Esophagus squamous epithelium (tissue), 5 donors: ENCODE results near the gene SAP25. TPM values are rescaled to one million over a fixed set of nuclear protein-coding genes. Genes with fewer than 3 reads are reported as not detected.
"Not testable (repeated sequence)": the region's sequence is repeated elsewhere in the genome, so short reads cannot be mapped to it uniquely, and the experiment has no call there.

Experiments used
- DNase-seq: peaks from one replicate; lab custom pipeline; 2025; lab: John Stamatoyannopoulos, UW
- H3K27ac ChIP-seq, 4 donors: fragments of 200-600 bp; sonication (generic); one replicate each; pipeline ENCODE4 v1.5.1; 2016 to 2019; ENCODE audit warnings: mild to moderate bottlenecking in 1 of 4
- H3K27me3 ChIP-seq, 4 donors: fragments of 200-600 bp; sonication (generic); 1 replicate in 3 of 4; 2 replicates in 1 of 4; pipeline versions ENCODE4 v1.5.1 to v1.6.0; 2017 to 2021; ENCODE audit warnings: antibody characterized with exemption in 1 of 4
- H3K36me3 ChIP-seq, 3 donors: fragments of 200-600 bp; sonication (generic); one replicate each; pipeline ENCODE4 v1.5.1; 2016 to 2019
- H3K4me1 ChIP-seq, 3 donors: fragments of 200-600 bp; sonication (generic); one replicate each; pipeline ENCODE4 v1.5.1; 2017 to 2019
- H3K4me3 ChIP-seq, 4 donors: fragments of 200-600 bp; sonication (generic); 1 replicate in 3 of 4; 2 replicates in 1 of 4; pipeline ENCODE4 v1.5.1; 2016 to 2019; ENCODE audit warnings: mild to moderate bottlenecking in 2 of 4, moderate library complexity in 1 of 4
- H3K9me3 ChIP-seq, 3 donors: fragments of 200-600 bp; sonication (generic); one replicate each; pipeline ENCODE4 v1.5.1; 2016 to 2019
- WGBS, 2 donors: methylation state at CpG; one replicate each; pipeline ENCODE4 v1.1.5; 2018; 5-methylcytosine and 5-hydroxymethylcytosine counted together
- intact Hi-C: fragments of 100-400 bp; cut with DNase I; formaldehyde crosslinking; loops from one replicate; pipeline ENCODE4 v1.15.0; 2022
- small RNA-seq, 4 donors: library from RNA; depleted of rRNA; stranded (forward); fragments of <200 nt; gene quantifications; one replicate each; pipeline ENCODE3, GENCODE V24; 2016
- total RNA-seq, 4 donors: library from RNA; depleted of rRNA; stranded (reverse); fragments of >200 nt; gene quantifications; one replicate each; pipeline ENCODE4 v1.1.0, GENCODE V29; 2016
- TF ChIP-seq, protein P1 (sequence below), 6 experiments: fragments of 450-650 bp in 4 of 6; fragments of 200-600 bp in 2 of 6; sonication (generic) in 2 of 6; IDR thresholded peaks; one replicate each; pipeline ENCODE4 v1.5.1; 2016 to 2019; ENCODE audit warnings: antibody characterized with exemption in 6 of 6, mild to moderate bottlenecking in 4 of 6, moderate library complexity in 4 of 6
- donor health status: DM: yes; HTN: yes; CAD: no.

The SAP25 gene
- total RNA-seq, 4 donors from 2014 or later: 0.38 to 1.8 TPM; not detected in 2

- TF ChIP-seq, protein P1, sequence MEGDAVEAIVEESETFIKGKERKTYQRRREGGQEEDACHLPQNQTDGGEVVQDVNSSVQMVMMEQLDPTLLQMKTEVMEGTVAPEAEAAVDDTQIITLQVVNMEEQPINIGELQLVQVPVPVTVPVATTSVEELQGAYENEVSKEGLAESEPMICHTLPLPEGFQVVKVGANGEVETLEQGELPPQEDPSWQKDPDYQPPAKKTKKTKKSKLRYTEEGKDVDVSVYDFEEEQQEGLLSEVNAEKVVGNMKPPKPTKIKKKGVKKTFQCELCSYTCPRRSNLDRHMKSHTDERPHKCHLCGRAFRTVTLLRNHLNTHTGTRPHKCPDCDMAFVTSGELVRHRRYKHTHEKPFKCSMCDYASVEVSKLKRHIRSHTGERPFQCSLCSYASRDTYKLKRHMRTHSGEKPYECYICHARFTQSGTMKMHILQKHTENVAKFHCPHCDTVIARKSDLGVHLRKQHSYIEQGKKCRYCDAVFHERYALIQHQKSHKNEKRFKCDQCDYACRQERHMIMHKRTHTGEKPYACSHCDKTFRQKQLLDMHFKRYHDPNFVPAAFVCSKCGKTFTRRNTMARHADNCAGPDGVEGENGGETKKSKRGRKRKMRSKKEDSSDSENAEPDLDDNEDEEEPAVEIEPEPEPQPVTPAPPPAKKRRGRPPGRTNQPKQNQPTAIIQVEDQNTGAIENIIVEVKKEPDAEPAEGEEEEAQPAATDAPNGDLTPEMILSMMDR (IDR thresholded peaks at IDR 0.05): no peak
- peaks cover 0 to 6% (median 0%) of the 10 kb centered on the region in 4 donors for H3K27me3 ChIP-seq
- no peaks in the 10 kb centered on the region for H3K4me1 ChIP-seq
- WGBS, 2 donors: 77 to 86% methylated on average over 12 to 13 of the region's 14 CpGs
- no peaks in the 10 kb centered on the region for H3K9me3 ChIP-seq
- H3K27ac ChIP-seq: no peak overlapping the region
- DNase-seq: no peak
- no peak overlapping the region for H3K4me3 ChIP-seq
- H3K36me3 ChIP-seq: no peaks in the 10 kb centered on the region
- intact Hi-C loops: no loop called here
These were observed 41.3 kb downstream of the SAP25 start for GRCh38 chr7:100532165-100533022.

- WGBS, 2 donors: 66 to 78% methylated on average over 9 to 12 of the region's 12 CpGs
These were observed 45.4 kb downstream of the SAP25 start for GRCh38 chr7:100528108-100528866.

GRCh38 chr7:100523192-100523591 lies 50.5 kb downstream of the SAP25 start:
- H3K27me3 ChIP-seq, H3K36me3 ChIP-seq, H3K27ac ChIP-seq, DNase-seq, intact Hi-C loops, H3K4me1 ChIP-seq, H3K4me3 ChIP-seq, H3K9me3 ChIP-seq: not testable (repeated sequence)
- no CpG with 5 or more reads among the region's 34 CpGs for WGBS, 2 donors

More at GRCh38 chr7:100528108-100528866, 45.4 kb downstream of the SAP25 start:
- H3K9me3 ChIP-seq, DNase-seq, H3K4me3 ChIP-seq, H3K36me3 ChIP-seq, H3K4me1 ChIP-seq, intact Hi-C loops, H3K27me3 ChIP-seq, H3K27ac ChIP-seq: not testable (repeated sequence)

Small RNA genes within 50 kb of the gene (small RNA-seq; reads per million reads assigned to genes)
- gene RN7SL416P (0 reads per million in 4 donors), gene SAP25 (0 reads per million in 4 donors)

Other genes with a start within 250 kb of the SAP25 start
- 10 to 100 TPM; 11.1 to 38.1 (median 25.7) TPM for gene PILRB, start 215.8 kb downstream of the SAP25 start, total RNA-seq
- 1 to 10 TPM in 2 of 4 donors, under 1 TPM in 2; 0.61 to 5.0 (median 1.1) TPM for gene PILRA, start 200.4 kb downstream of the SAP25 start, total RNA-seq
- gene ZCWPW1, start 145.2 kb downstream of the SAP25 start, total RNA-seq: 1 to 10 TPM in 2 of 4 donors, under 1 TPM in 2; 0.83 to 4.2 (median 1.5) TPM
- 10 to 100 TPM; 18.0 to 27.7 (median 23.4) TPM for gene MEPCE, start 144.1 kb downstream of the SAP25 start, total RNA-seq
- 10 to 100 TPM; 18.4 to 28.2 (median 26.4) TPM for gene PPP1R35, start 137.4 kb downstream of the SAP25 start, total RNA-seq
- gene SPACDR, start 109.6 kb downstream of the SAP25 start, total RNA-seq: not detected
- gene TSC22D4, start 94.7 kb downstream of the SAP25 start, total RNA-seq: 10 to 100 TPM; 29.2 to 65.0 (median 33.7) TPM
- gene NYAP1, start 90.0 kb downstream of the SAP25 start, total RNA-seq: 1 to 10 TPM in 1 of 4 donors, under 1 TPM in 2, not detected in 1; 0.31 to 1.1 (median 0.57) TPM
- 10 to 100 TPM; 14.5 to 49.2 (median 26.6) TPM for gene AGFG2, start 34.7 kb downstream of the SAP25 start, total RNA-seq
- 10 to 100 TPM; 50.1 to 84.0 (median 70.4) TPM for gene LRCH4, start 12.2 kb upstream of the SAP25 start, total RNA-seq
- gene FBXO24, start 12.4 kb upstream of the SAP25 start, total RNA-seq: 1 to 10 TPM in 1 of 4 donors, under 1 TPM in 2, not detected in 1; 0.19 to 1.6 (median 0.29) TPM
- gene PCOLCE, start 28.5 kb upstream of the SAP25 start, total RNA-seq: 10 to 100 TPM in 2 of 4 donors, 1 to 10 TPM in 2; 4.6 to 23.8 (median 9.9) TPM
- 10 to 100 TPM in 3 of 4 donors, 1 to 10 TPM in 1; 7.6 to 22.4 (median 15.5) TPM for gene MOSPD3, start 38.6 kb upstream of the SAP25 start, total RNA-seq
- gene TFR2, start 67.7 kb upstream of the SAP25 start, total RNA-seq: 1 to 10 TPM in 1 of 4 donors, under 1 TPM in 3; 0.38 to 1.1 (median 0.84) TPM
- not detected for gene ACTL6B, start 82.5 kb upstream of the SAP25 start, total RNA-seq
- gene GNB2, start 99.8 kb upstream of the SAP25 start, total RNA-seq: 100 to 1,000 TPM; 186 to 306 (median 226) TPM
- 10 to 100 TPM in 3 of 4 donors, 1 to 10 TPM in 1; 8.0 to 24.2 (median 13.8) TPM for gene GIGYF1, start 120.3 kb upstream of the SAP25 start, total RNA-seq
- gene POP7, start 132.2 kb upstream of the SAP25 start, total RNA-seq: 10 to 100 TPM; 28.0 to 36.7 (median 30.0) TPM
- gene EPO, start 146.6 kb upstream of the SAP25 start, total RNA-seq: not detected
- under 1 TPM in 1 of 4 donors, not detected in 3; 0.04 TPM for gene ZAN, start 159.7 kb upstream of the SAP25 start, total RNA-seq